GM19468 (cell line): ENCODE measurements around the gene HBP1.
"Not testable (repeated sequence)": the region's sequence is repeated elsewhere in the genome, so short reads cannot be mapped to it uniquely, and the experiment has no call there.

Experiments used
- ATAC-seq: cut with Tn5 transposase; IDR thresholded peaks from one replicate; pipeline ENCODE4 v1.9.1; 2021; ENCODE audit warnings: mild to moderate bottlenecking, moderate library complexity, moderate number of reproducible peaks; ENCODE audit not compliant: unreplicated experiment; ENCODE audit errors: extremely low read depth

HBP1 gene

GRCh38 chr7:107154826-107155225 is 14.0 kb upstream of the HBP1 start:
- no peak for ATAC-seq

DNA sequence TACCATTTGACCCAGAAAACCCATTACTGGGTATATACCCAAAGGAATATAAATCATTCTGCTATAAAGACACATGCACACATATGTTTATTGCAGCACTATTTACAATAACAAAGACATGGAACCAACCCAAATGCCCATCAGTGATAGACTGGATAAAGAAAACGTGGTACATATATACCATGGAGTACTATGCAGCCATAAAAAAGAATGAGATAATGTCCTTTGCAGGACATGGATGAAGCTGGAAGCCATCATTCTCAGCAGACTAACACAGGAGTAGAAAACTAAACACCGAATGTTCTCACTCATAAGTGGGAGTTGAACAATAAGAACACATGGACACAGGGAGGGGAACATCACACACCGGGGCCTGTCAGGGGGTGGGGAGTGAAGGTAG is 13.1 kb upstream of the HBP1 start:
- ATAC-seq = not testable (repeated sequence)

DNA sequence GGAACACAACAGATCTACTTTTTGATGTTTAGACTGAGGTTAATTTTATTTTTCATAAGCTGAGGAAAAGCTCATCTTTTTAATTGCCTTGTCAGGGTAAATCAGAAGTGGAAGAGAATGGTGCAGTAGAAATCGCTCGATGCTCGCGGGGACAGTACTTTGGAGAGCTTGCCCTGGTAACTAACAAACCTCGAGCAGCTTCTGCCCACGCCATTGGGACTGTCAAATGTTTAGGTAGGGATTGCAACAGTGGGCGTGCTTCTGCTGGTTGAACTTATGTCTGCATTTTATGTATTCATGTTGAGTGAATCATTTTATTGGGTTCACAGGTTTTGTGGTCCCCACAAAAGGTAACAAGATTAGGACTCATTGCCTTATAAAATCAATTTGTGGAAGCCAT is 11.7 kb upstream of the HBP1 start:
- ATAC-seq = no peak

GRCh38 chr7:107158028-107158427 is 10.8 kb upstream of the HBP1 start:
- no peak for ATAC-seq

DNA sequence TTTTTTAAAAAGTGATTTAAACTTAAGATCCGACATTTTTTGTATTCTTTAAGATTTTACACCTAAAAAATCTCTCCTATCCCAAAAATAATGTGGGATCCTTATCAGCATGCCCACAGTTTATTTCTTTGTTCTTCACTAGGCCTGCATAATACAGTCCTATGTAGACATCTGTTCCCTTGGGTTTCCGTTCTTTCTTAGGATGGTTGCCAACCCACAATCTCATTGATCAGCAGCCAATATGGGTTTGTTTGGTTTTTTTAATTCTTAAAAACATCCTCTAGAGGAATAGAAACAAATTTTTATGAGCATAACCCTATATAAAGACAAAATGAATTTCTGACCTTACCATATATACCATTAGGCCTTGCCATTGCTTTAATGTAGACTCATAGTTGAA is 8.4 kb upstream of the HBP1 start:
- no peak for ATAC-seq

DNA sequence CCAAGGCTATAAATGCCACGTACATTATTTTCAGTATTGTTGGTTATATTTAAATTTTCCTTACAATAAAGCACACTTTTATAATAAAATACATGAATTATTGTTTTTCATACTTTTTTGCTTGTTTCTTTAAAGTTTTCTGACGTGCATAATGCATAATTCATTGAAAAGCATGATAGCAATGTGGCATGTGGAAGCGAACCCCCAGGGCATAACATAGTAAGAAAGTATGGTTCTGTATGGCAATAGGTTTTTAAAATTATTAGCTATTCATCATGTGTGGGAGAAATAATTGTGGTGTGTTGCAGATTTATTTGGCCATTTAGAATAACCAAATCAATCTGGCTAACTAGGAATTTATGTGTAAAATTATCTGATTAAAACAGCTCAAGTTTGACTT is 7.4 kb upstream of the HBP1 start:
- ATAC-seq = no peak

DNA sequence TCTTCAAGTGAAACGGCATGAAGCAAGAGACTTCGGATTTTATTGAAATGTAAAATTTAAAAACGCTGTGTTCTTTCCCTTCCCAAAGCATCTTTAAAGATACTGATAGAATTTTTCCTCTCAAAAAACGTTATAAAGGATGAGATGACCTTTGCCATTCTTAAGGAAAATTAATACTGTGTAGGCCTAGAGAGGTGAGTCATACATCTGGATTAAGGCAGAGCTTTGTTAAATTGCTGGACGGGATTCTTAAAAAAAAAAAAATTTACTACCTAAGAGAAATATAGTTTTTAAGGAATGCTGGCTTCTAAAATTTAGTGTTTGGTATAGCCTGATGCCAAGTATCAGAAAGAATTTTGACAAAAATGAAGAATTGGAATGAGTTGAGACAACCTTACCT is 6.3 kb upstream of the HBP1 start:
- ATAC-seq = no peak

DNA sequence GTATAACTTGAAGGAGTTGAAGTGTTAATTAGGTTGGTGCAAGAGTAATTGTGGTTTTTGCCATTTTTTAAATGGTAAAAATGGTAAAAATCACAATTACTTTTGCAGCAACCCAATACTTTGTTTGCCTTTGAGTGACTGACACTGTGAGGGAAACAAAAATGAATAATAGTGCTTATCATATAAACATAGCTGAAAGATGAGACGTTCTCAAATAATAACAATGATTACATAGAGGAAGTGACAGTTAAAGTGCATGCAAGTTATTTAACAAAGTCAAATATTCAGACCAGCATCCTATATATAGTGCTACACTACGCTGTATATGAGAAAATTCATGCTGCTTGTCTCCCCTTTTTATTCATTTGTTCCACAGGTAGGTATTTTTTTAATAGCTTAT is 4.7 kb upstream of the HBP1 start:
- ATAC-seq = no peak

GRCh38 chr7:107165341-107165740 is 3.5 kb upstream of the HBP1 start:
- ATAC-seq = no peak

DNA sequence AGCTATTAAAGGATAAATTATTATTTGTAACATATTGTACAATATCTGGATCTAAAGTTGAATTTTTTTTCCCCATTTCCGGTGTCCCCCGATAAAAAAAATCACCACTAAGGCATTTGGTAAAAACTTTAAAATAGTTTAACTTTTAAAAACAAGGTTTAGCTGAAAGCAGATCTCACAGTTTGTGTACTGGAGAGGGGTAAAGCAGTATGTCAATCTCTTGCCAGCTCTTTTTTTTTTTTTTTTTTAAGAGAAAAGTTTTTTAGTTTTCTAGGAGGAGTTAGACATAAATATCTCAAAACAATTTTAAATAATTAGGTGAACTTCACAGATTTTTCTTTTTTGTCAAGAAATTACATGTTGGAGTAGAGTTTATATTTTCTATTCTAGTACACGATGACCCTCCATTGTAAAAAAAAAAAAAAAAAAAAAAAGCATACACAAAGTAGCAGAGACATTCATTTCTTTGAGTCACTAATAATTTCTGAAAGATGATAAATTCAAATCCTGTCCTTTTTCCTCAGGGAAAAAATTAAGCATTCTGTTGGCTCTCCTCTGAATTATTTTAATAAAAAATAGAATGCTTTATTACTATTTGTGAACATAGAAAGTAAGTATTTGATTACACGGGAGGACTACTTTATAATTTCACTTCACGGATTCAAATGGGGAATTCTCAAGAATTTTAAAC is 1.9 kb upstream of the HBP1 start:
- no peak for ATAC-seq

DNA sequence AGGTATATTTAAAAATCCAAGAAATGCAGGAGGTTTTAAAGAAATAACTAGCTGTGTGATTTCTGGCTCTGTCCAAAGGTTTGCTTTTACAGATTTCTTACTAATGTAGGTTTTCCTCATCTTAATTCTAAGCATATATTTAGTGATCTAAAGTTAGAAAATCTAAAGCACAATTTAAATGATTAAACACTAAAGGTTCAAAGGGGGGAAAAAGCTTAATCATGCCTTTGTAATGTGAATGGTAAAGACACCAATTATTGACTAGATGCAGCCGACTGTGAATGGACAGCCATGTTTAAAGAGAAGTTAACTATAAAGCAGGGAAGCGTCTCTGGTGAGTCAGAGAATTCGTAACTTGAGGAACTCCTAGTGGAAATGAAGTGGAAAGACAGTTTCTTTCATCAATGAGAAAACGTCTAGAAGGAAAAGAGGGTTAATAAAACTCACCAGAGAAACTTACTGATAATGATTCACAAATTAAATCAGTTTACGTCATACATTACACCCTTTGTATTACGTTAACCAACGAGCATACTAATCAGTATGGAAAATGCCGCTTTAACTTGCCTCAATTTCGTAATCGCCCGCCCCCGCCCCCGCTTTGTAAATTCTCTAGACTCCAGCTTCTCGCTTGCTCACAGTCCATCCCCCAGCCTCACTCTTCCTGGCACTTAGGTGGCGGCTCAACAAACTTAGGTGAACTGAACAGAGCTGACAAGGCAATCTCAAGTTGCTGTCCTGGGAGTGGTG is 1.1 kb upstream of the HBP1 start:
- ATAC-seq = no peak

DNA sequence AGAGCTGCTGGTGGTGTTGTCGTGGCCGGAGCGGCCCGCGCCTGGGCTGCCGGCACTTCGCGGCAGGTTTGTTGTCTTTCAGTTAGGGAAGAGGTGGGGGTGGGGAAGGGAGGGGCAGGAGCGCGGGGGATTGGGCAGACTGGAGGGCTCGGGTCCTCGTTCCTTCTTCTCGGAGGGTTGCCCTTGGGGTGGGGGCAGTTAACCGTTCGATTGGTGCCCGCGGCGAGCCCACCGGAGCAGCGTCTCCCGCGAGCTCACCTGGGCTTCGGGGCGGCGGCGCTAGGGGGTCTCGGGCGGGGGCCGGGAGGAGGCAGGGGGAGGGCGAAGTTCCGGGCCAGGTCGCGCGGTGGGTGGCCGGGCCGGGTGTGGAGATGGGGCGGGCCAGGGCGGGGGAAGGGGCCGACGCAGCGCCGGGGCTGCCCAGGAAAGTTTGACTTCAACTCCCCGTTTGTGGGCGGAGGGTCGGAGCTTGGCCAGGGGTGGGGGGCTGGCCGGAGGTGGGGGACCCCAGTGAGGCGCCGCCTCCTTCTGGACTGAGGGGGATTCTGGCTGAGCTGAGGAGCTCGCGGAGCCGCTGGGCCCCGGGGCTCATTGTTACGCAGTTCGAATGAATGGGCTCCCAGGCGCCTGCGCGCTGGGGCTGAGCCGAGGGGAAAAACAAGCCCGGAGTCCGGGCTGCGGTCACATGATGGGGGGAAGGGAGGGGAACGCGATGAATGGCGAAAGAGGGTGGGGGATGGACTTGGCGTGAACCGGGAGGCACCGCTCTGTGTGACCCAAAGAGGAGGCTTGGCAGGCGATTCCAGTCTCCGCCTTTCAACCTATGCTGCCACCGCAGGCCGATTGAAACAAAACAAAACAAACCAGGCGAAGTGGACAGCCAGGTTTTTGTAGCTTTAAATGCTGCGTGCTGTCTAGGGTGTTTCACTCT is 582 bp downstream of the HBP1 start:
- ATAC-seq = no peak

- no peak for ATAC-seq
Observed at GRCh38 chr7:107170051-107170915, 1.5 kb downstream of the HBP1 start.

DNA sequence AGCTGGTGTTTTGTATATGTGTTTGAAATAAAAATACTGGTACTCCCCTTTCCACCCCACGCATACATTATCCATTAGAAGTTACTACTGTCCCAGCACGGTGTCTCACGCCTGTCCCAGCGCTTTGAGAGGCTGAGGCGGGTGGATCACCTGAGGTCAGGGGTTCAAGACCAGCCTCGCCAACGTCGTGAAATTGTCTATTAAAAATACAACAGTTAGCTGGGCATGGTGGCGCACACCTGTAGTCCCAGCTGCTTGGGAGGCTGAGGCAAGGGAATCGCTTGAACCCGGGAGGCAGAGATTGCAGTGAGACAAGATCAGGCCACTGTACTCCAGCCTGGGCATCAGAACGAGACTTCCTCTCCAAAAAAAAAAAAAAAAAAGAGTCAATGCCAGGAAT is 2.7 kb downstream of the HBP1 start:
- ATAC-seq = no peak

DNA sequence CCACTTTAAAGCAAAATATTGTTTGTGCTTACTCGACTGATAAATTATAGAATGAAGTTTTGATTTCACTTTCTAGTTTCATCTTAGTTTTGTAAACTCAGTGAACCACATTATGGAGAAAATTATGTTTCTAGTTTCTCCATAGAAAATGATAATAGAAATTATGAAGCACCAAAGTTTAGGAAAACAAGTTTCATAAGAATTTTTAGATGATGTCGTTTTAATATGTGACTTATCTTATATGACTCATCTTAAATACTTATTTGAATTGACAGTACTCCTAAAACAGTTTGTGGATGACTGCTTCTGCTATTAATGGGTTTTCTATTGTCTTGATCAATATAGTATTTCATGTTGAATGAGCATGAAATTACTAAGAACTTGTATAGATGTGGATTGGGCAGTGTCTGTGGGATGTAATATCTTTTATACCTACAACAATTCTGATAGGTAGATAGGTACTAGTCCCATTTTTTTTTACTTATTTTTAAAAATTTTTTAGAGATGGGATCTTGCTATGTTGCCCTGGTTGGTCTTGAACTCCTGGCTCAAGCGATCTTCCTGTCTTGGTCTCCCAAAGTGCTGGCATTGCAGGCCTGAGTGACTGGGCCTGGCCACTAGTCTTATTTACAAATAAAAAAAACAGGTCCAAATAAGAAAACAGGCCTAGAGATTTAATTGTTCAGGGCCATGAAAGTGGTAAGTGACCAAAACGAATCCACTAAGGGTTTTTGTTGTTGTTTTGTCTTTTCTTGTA is 3.7 kb downstream of the HBP1 start:
- no peak for ATAC-seq

DNA sequence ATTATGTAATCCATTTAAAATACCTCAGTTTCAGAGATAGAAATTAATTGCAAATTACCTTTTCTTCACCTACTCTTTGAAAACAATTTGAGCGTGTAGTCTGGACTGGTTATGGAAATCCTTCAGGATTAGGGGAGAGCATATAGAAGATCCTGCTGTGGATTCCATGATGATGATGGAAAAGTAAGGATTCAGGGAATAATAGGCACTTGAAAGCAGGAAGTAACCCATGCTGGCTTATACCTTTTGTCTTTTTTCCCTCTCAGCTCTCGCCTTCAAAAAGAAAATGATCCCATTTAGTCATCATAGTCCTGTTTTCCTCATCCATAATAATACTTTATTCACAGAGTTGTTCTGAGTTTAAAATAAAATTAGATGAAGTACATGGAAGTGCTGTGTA is 4.4 kb downstream of the HBP1 start:
- no peak for ATAC-seq

DNA sequence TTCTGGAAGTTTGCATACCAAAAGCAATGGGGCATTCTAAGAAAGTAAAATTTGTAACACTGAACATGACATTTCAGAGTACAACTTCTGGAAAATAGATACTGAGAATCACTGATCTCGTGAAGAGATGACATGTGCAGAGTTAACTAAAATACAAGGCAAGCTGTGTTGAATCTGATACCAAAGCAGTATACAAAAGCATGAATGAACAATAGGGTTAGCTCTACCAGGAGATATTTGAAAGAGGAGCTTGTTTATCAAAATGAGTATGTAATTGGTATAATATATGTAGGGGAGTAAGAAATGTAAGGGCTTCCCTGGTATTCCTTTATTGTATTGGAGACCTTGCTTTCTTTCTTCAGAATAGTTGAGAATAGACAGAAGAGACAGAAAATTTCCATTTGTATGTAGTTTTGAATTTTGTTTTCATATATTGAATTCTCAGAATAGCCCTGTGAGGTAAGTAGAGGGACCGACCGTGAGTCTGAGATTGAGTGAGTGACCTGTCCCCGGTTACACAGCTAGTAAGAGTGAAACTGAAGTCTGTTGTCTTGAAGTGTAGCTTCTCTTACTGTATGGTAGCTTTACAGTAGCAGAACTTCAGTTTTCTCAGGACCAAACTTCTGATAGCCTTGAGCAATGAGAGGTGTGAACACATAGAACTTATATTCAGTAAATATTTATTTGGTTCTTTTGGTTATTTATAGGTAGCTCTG is 5.0 kb downstream of the HBP1 start:
- no peak for ATAC-seq

- ATAC-seq = no peak
Observed at GRCh38 chr7:107179326-107180164, 10.7 kb downstream of the HBP1 start.
